ENCODE results near the gene UBE2D1.

DNA sequence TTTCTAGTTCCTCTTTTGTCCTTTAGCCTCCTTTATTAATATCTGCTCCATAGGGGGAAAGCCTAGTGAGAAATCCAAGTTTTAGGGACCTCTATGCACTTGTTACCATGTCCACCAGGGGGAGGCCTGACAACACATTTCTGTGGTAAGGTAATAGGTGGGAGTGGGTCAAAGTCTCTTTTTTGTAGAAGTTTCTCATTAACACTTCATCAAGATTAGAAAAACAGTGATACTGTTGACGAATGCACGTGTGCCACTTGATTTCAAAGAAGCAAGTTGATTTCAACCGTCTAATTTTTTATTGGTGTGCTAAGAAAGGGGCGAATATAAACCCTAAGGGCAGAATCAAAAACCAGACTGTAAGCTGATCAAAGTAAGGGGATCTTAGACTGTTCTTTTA lies 35.2 kb upstream of the UBE2D1 start:
- TF ChIP-seq, protein P1, sequence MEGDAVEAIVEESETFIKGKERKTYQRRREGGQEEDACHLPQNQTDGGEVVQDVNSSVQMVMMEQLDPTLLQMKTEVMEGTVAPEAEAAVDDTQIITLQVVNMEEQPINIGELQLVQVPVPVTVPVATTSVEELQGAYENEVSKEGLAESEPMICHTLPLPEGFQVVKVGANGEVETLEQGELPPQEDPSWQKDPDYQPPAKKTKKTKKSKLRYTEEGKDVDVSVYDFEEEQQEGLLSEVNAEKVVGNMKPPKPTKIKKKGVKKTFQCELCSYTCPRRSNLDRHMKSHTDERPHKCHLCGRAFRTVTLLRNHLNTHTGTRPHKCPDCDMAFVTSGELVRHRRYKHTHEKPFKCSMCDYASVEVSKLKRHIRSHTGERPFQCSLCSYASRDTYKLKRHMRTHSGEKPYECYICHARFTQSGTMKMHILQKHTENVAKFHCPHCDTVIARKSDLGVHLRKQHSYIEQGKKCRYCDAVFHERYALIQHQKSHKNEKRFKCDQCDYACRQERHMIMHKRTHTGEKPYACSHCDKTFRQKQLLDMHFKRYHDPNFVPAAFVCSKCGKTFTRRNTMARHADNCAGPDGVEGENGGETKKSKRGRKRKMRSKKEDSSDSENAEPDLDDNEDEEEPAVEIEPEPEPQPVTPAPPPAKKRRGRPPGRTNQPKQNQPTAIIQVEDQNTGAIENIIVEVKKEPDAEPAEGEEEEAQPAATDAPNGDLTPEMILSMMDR (IDR thresholded peaks at IDR 0.05) = peak; percentile 55 to 77 (median 70)
- TF ChIP-seq EP300 (IDR thresholded peaks at IDR 0.05) (no peak), POLR2A (IDR thresholded peaks at IDR 0.05) (no peak)

All from upper lobe of left lung (tissue), 4 donors.